Measurements from ENCODE around the gene TCP10L.

Gene TCP10L

GRCh38 chr21:32581732-32582131, 3.6 kb downstream of the TCP10L start (continued):
- TF ChIP-seq ZNF544 (tag by site-specific recombination; IDR thresholded peaks at IDR 0.05) (no peak), KLF1 (tag by site-specific recombination; IDR thresholded peaks at IDR 0.05) (no peak), SCRT2 (tag by site-specific recombination; IDR thresholded peaks at IDR 0.05) (no peak), ZFHX2 (tag by site-specific recombination; conservative IDR thresholded peaks at IDR 0.05) (no peak)

- H3K4me1 ChIP-seq (ENCODE audit: control insufficient read depth, insufficient read depth, low read length) = no peaks in the 10 kb centered on the region
- H3K4me3 ChIP-seq (ENCODE audit: low read depth, low read length) = no peak overlapping the region
- H3K27ac ChIP-seq (ENCODE audit: extremely low read depth, low read depth, low read length) = no peak overlapping the region
- TF ChIP-seq ZNF148 (tag by site-specific recombination; IDR thresholded peaks at IDR 0.05; ENCODE audit: borderline replicate concordance) (no peak), PBX3 (CRISPR knock-in tag; IDR thresholded peaks at IDR 0.05) (no peak), ZNF777 (tag by site-specific recombination; IDR thresholded peaks at IDR 0.05; ENCODE audit: borderline replicate concordance) (no peak), ZNF621 (tag by site-specific recombination; IDR thresholded peaks at IDR 0.05) (no peak), ZNF140 (tag by site-specific recombination; IDR thresholded peaks at IDR 0.05) (no peak), ZNF701 (tag by site-specific recombination; IDR thresholded peaks at IDR 0.05) (no peak), ZNF423 (tag by site-specific recombination; IDR thresholded peaks at IDR 0.05) (no peak), ZNF169 (tag by site-specific recombination; IDR thresholded peaks at IDR 0.05) (no peak), ZNF626 (tag by site-specific recombination; IDR thresholded peaks at IDR 0.05) (no peak), HOXC10 (CRISPR knock-in tag; IDR thresholded peaks at IDR 0.05) (no peak), ZNF629 (tag by site-specific recombination; IDR thresholded peaks at IDR 0.05) (no peak), GLI4 (tag by site-specific recombination; IDR thresholded peaks at IDR 0.05) (no peak), HOXA7 (CRISPR knock-in tag; IDR thresholded peaks at IDR 0.05; ENCODE audit: borderline replicate concordance) (no peak), INSM2 (tag by site-specific recombination; IDR thresholded peaks at IDR 0.05) (no peak), ZNF76 (tag by site-specific recombination; IDR thresholded peaks at IDR 0.05; ENCODE audit: borderline replicate concordance, low read depth) (no peak), MEIS1 (CRISPR knock-in tag; IDR thresholded peaks at IDR 0.05; ENCODE audit: borderline replicate concordance) (no peak), BCL11A (tag by site-specific recombination; IDR thresholded peaks at IDR 0.05; ENCODE audit: low read depth) (no peak)
- H3K36me3 ChIP-seq (ENCODE audit: control insufficient read depth in 2 of 2, insufficient read depth in 1 of 2, low read length in 2 of 2) = peaks cover 0 to 4% of the 10 kb centered on the region in 2 experiments; a peak in 1 of 3 replicates
- ChIA-PET CTCF (interaction anchor here (0.6 to 5.5 kb wide), 4 partner anchors 11 to 256 kb away, joined by 3 to 23 read pairs (median 8); no protein-coding TSS in a partner anchor), POLR2A (no interaction called here)
- no peaks in the 10 kb centered on the region for H3K9me3 ChIP-seq (ENCODE audit: control insufficient read depth, insufficient read depth, low read depth, low read length)
Observed at GRCh38 chr21:32580949-32581348, 4.4 kb downstream of the TCP10L start.
